Measurements from ENCODE around the gene SUSD1.
"Not testable (repeated sequence)": the region's sequence is repeated elsewhere in the genome, so short reads cannot be mapped to it uniquely, and the experiment has no call there.

The SUSD1 gene

DNA sequence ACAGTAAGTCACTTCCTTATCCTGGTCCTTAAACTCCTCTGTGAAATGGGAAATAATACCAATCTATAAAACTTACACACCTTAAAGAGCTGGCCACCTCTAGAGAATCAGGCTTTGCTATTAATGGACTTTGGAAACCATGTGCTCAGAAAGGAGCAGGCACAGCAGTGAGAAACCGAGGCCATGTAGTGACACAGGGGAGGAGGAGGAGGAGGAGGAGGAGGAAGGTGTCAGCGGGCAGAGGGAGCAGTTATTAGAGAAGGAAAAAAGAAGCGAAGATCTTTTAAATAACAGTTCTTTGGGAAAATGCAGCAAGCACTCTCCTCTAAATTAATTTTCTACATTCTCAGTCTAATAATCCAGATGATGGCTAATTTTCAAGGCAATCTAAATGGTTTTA lies 38.0 kb downstream of the SUSD1 start:
- no peak overlapping the region for H3K4me3 ChIP-seq (ENCODE audit: low read length)
- no peak for DNase-seq (ENCODE audit: low read depth, low spot score)

DNA sequence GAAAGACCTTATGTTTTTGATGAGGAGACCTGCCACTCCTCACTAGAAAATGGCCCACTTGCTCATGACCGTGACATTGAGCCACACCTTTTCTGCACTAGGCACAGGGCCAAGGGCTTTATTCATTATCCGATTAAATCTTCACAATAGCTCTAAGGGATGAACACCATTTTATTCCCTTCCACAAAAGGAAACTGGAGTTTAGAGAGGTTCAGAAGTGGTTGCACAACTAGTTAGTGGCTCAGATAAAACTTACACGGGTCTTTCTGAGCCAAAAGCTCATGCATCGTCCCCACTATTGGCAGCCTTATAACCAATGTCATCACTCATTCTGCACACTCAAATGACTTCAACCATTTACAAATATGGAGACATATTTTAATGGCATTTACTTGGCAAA lies 39.4 kb downstream of the SUSD1 start:
- no peak for DNase-seq (ENCODE audit: low read depth, low spot score)
- no peak overlapping the region for H3K4me3 ChIP-seq (ENCODE audit: low read length)

- H3K4me3 ChIP-seq (ENCODE audit: low read length); DNase-seq (ENCODE audit: low read depth, low spot score): not testable (repeated sequence)
Measured at GRCh38 chr9:112133806-112134205, 41.3 kb downstream of the SUSD1 start.

DNA sequence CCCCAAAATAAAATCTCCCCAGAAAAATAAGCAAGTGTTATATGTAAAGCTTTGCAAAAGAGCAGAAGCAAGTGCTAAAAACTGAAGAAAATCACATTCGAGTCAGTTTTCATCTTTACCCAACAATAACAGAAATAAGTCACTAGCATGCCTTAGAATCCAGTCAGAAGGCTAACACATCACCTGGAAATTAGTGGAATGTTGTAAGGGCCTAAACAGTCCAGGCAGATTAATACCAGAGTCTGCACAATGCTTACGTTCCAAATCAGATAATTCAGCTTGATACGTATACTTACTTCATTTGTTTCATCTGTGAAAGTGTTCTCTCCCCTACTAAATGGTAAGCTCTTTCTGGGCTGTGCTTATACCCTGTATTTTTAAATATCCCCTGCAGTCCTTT lies 42.7 kb downstream of the SUSD1 start:
- no peak for DNase-seq (ENCODE audit: low read depth, low spot score)
- no peak overlapping the region for H3K4me3 ChIP-seq (ENCODE audit: low read length)

DNA sequence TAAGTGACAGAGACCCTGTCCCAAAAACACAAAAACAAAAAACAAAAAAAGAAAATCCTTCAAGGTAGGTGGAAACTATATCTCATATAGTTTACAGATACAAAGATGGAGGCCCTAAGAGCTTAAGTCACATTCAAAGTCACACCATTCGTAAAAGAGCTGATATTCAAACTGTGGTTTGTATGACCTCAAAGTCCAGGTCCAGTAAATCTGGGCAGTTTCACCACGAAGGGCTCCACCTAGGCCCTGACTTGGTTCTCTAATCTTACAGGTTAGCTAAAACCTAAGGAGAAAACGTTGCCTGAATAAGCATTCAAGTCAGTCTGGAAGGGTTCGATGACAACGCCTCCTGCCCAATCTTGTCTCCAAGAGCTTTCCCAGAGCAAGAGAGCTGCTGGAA lies 44.1 kb downstream of the SUSD1 start:
- H3K4me3 ChIP-seq (ENCODE audit: low read length), result no peak overlapping the region

DNA sequence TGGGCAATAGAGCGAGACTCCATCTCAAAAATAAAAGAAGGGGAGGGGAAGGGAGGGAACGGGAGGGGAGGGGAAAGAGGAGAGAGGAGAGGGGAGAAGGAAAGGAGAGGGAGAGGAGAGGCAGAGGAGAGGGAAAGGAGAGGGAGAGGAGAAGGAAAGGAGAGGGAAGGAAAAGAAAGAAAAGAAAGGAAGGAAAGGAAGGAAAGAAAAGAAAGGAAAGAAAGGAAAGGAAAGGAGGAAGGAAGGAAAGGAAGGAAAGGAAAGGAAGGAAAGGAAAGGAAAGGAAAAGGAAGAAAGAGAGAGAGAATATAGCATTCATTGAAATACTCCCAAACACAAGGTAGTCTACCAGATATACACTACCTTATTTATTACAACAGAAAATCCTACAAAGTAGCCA lies 44.8 kb downstream of the SUSD1 start:
- DNase-seq (ENCODE audit: low read depth, low spot score), result no peak
- H3K4me3 ChIP-seq (ENCODE audit: low read length), result no peak overlapping the region

More for the DNA sequence above, 44.1 kb downstream of the SUSD1 start:
- DNase-seq (ENCODE audit: low read depth, low spot score), result no peak

- no peak overlapping the region for H3K4me3 ChIP-seq (ENCODE audit: low read length)
- no peak for DNase-seq (ENCODE audit: low read depth, low spot score)
Measured at GRCh38 chr9:112129246-112129645, 45.9 kb downstream of the SUSD1 start.

DNA sequence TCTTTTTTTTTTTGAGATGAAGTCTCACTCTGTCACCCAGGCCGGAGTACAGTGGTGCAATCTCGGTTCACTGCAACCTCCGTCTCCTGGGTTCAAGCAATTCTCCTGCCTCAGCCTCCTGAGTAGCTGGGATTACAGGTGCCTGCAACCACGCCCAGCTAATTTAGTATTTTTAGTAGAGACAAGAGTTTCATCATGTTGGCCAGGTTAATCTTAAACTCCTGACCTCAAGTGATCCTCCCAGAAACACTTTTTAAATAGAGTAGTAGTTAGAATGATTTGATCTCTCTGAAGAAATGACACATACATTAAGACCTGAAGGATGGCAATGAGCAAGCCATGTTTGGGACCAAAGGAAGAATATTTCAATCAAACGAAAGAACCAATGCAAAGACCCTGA lies 46.7 kb downstream of the SUSD1 start:
- H3K4me3 ChIP-seq (ENCODE audit: low read length); DNase-seq (ENCODE audit: low read depth, low spot score): not testable (repeated sequence)

DNA sequence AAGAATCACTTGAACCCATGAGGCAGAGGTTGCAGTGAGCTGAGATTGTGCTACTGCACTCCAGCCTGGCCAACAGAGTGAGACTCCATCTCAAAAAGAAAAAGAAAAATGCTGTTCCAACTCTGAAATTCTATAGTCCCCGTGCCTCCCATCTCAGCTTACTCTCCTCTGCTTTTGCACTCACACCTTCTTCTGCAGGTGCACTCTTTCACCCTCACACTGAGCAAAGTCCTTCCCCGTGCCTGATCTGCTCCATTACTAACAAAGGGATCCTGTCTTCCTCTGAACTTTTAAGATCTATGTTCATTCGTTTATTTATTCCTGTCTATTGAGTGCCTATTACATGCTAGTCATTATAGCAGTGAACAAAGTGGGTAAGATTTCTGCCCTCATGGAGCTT lies 47.8 kb downstream of the SUSD1 start:
- H3K4me3 ChIP-seq (ENCODE audit: low read length), result no peak overlapping the region
- DNase-seq (ENCODE audit: low read depth, low spot score), result no peak

DNA sequence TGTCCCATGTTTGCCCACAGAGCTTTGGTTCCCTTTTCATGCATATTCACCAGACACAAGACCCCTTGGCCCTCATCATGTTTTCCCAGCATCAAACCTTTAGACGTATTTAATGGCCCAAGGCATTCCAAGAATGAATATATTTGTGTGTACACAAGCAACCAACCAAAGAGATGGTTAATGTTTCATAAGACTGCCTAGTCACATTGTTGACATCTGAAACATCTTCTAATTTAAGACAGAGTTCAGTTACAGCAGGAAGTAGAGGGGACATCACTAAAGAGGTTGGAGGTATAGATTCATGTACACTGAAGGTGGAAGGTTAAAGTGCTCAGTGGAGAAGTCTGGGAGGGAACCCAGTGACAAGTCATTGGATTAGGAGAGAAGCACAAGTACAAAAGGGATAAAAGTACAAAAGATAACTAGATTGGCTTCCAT lies 49.1 kb downstream of the SUSD1 start:
- H3K4me3 ChIP-seq (ENCODE audit: low read length), result no peak overlapping the region
- no peak for DNase-seq (ENCODE audit: low read depth, low spot score)

DNA sequence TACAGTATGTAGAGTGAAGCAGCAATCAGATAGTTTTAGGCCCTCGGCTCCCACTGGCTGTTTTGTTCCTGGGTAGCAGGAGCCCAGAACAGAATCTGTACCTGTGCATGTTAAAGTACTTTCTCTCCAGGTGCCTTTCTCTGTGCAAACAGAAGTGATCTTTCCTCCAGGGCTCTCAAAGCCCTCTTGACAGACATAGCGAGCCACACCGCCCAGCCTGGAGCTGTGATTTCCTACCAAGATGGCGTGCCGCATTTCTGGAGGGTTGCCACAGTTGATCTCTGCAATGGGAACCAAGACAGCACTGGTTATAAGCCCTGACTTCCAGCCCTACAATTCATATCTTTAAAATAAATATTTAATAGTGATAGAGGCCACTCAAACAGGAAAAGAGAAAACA lies 50.9 kb downstream of the SUSD1 start:
- no peak overlapping the region for H3K4me3 ChIP-seq (ENCODE audit: low read length)
- no peak for DNase-seq (ENCODE audit: low read depth, low spot score)

- DNase-seq (ENCODE audit: low read depth, low spot score), result no peak
- H3K4me3 ChIP-seq (ENCODE audit: low read length), result no peak overlapping the region
Measured at GRCh38 chr9:112121633-112122032, 53.5 kb downstream of the SUSD1 start.

- DNase-seq (ENCODE audit: low read depth, low spot score), result no peak
Measured at GRCh38 chr9:112120439-112120925, 54.6 kb downstream of the SUSD1 start.

GRCh38 chr9:112120030-112120341 lies 55.1 kb downstream of the SUSD1 start:
- no peak overlapping the region for H3K4me3 ChIP-seq (ENCODE audit: low read length)
- DNase-seq (ENCODE audit: low read depth, low spot score), result no peak

More at GRCh38 chr9:112120439-112120925, 54.6 kb downstream of the SUSD1 start:
- H3K4me3 ChIP-seq (ENCODE audit: low read length), result no peak overlapping the region

GRCh38 chr9:112119225-112120029 lies 55.7 kb downstream of the SUSD1 start:
- H3K4me3 ChIP-seq (ENCODE audit: low read length), result no peak overlapping the region
- DNase-seq (ENCODE audit: low read depth, low spot score), result no peak

DNA sequence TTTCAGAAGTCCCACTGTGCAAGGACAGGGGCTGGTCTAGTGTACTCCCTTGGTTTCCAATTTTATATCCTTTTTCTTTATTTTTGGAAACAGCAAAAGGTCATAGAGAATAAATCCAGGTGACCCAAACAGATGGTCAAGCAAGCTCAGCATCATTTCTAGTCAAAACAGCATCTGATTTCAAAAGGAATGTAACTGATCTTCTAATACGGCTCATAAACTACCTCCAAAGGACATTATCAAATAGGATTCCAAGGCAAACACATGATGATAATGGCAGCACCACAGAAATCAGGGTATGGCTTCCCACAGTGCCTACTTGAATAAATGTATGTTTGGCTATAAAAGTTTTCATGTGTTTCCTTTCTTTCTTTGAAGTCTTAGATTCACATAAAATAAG lies 57.1 kb downstream of the SUSD1 start:
- H3K4me3 ChIP-seq (ENCODE audit: low read length), result no peak overlapping the region
- DNase-seq (ENCODE audit: low read depth, low spot score), result no peak

GRCh38 chr9:112115970-112116753 lies 58.9 kb downstream of the SUSD1 start:
- H3K4me3 ChIP-seq (ENCODE audit: low read length), result no peak overlapping the region
- DNase-seq (ENCODE audit: low read depth, low spot score), result no peak

GRCh38 chr9:112115109-112115508 lies 60.0 kb downstream of the SUSD1 start:
- DNase-seq (ENCODE audit: low read depth, low spot score), result no peak
- no peak overlapping the region for H3K4me3 ChIP-seq (ENCODE audit: low read length)

DNA sequence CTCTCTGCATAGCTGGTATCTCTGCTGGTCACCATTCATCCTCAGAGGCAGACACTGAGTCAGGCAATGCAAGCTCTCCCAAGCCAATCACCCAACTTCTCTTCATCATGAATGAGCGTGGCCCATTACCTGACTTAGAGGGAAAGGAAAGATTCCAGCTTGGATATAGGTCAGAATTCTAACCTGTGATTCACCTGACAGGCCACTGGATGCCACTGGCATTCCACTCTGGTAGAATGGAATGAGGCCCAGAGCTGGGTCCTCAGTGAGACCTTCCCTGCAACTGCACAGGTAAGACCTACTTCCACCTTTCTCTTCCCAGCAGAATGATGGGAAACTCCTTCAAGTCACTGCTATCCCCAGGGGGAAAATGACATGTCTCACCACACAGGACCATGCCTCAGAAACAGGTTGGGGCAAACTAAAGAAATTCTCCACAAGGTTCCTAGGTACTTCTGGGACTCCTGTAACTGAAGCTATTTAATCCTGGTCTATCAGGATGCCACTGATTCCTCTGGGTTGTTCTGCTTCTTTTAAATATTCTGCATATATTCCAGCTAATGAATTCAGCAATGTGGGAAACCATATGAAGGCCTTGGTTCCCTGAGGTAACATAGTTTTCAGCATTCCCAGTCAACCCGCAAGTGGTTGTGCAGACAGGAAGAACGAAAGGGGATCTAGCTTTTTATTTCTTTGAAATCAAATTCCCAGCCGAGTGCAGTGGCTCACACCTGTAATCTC lies 62.0 kb downstream of the SUSD1 start:
- H3K4me3 ChIP-seq (ENCODE audit: low read length), result no peak overlapping the region
- no peak for DNase-seq (ENCODE audit: low read depth, low spot score)

DNA sequence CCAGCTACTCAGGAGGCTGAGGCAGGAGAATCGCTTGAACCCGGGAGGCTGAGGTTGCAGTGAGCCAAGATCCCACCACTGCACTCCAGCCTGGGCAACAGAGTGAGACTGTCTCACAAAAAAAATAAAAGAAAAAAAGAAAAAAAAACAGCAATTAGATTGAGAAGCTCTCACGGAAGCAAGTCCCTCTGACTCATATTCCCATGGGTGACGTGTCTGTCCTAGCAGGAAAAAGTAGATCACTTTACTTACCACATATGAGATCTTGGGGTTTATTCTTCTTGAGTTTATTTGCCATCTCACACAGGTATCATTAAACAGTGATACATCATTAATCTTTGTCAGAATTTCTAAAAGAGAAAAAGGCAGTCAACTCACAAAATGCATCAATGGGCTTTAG lies 62.6 kb downstream of the SUSD1 start:
- no peak overlapping the region for H3K4me3 ChIP-seq (ENCODE audit: low read length)
- no peak for DNase-seq (ENCODE audit: low read depth, low spot score)
